ENCODE results near the gene NXPH4. TPM values are rescaled to one million over a fixed set of nuclear protein-coding genes. Genes with fewer than 3 reads are reported as not detected.

Gene NXPH4
- total and polyA plus RNA-seq, 10 of the 15 experiments (the other 5 are each of a cell fraction or from before 2014, with no cell fraction given), result 0.03 to 0.26 TPM; not detected in 8

GRCh38 chr12:57201631-57202030, 15.0 kb upstream of the NXPH4 start:
- Histone ChIP-seq H3K27ac (ENCODE audit: control insufficient read depth, insufficient read depth) (no peak overlapping the region), H3K27me3 (replicated peaks in 1 of 2; ENCODE audit: control insufficient read depth in 2 of 2, insufficient read depth in 2 of 2, low read length in 1 of 2) (no peaks in the 10 kb centered on the region), H3K9ac (ENCODE audit: control insufficient read depth, insufficient read depth, low read length) (no peak overlapping the region), H2AFZ (ENCODE audit: control insufficient read depth, low read depth, low read length) (no peak overlapping the region), H3K36me3 (ENCODE audit: control insufficient read depth in 2 of 2, insufficient read depth in 2 of 2, low read length in 1 of 2) (no peaks in the 10 kb centered on the region), H3K4me2 (ENCODE audit: control insufficient read depth, insufficient read depth) (no peak overlapping the region), H3K4me1 (ENCODE audit: control insufficient read depth, insufficient read depth, low read length) (no peaks in the 10 kb centered on the region), H3K4me3 (no peak overlapping the region), H4K20me1 (ENCODE audit: control insufficient read depth, insufficient read depth) (no peaks in the 10 kb centered on the region), H3K79me2 (ENCODE audit: control insufficient read depth, insufficient read depth, low read length) (no peaks in the 10 kb centered on the region), H3K9me3 (replicated peaks; ENCODE audit: control insufficient read depth, insufficient read depth, low read length) (no peaks in the 10 kb centered on the region)
- ChIA-PET CTCF (no interaction called here), RAD21 (ENCODE audit: unreplicated experiment) (no interaction called here), POLR2A (no interaction called here), SMC1A (ENCODE audit: uncharacterized antibody, unreplicated experiment) (no interaction called here)
- in situ Hi-C loops (cut with MboI), result no loop called here
- no peak for FAIRE-seq
- 54% methylated on average over 15 of the region's 16 CpGs for WGBS (ENCODE audit: insufficient coverage, insufficient replicate concordance, low lambda C conversion rate, missing lambda C conversion rate)
- TF ChIP-seq MEF2B (IDR thresholded peaks at IDR 0.05; ENCODE audit: partially characterized antibody, poor library complexity, severe bottlenecking) (no peak), SREBF2 (IDR thresholded peaks at IDR 0.05; ENCODE audit: low read length) (no peak)
- BruUV-seq (replicated peaks), result no TSS peak
- intact Hi-C loops (cut with micrococcal nuclease; ENCODE audit: unreplicated experiment), result no loop called here
- no peak for ATAC-seq
- DNase-seq (ENCODE audit: low read depth, low spot score), result no peak

- no peaks in the 10 kb centered on the region for H3K36me3 ChIP-seq (ENCODE audit: control insufficient read depth in 2 of 2, insufficient read depth in 2 of 2, low read length in 1 of 2)
- H2AFZ ChIP-seq (ENCODE audit: control insufficient read depth, low read depth, low read length), result no peak overlapping the region
- no peak overlapping the region for H3K9ac ChIP-seq (ENCODE audit: control insufficient read depth, insufficient read depth, low read length)
- CTCF ChIA-PET, result no interaction called here
- no peak overlapping the region for H3K27ac ChIP-seq (ENCODE audit: control insufficient read depth, insufficient read depth)
- in situ Hi-C loops (cut with MboI) (no loop called here), intact Hi-C loops (cut with micrococcal nuclease; ENCODE audit: unreplicated experiment) (no loop called here)
- SMC1A ChIA-PET (ENCODE audit: uncharacterized antibody, unreplicated experiment), result no interaction called here
- TF ChIP-seq NBN (IDR thresholded peaks at IDR 0.05) (no peak), HCFC1 (IDR thresholded peaks at IDR 0.05; ENCODE audit: low read length) (no peak)
- no TSS peak for BruUV-seq (replicated peaks)
- RAD21 ChIA-PET (ENCODE audit: unreplicated experiment), result no interaction called here
- no peaks in the 10 kb centered on the region for H4K20me1 ChIP-seq (ENCODE audit: control insufficient read depth, insufficient read depth)
- H3K4me1 ChIP-seq (ENCODE audit: control insufficient read depth, insufficient read depth, low read length), result no peaks in the 10 kb centered on the region
- H3K79me2 ChIP-seq (ENCODE audit: control insufficient read depth, insufficient read depth, low read length), result no peaks in the 10 kb centered on the region
- POLR2A ChIA-PET, result no interaction called here
- FAIRE-seq (no peak), DNase-seq (ENCODE audit: low read depth, low spot score) (no peak), ATAC-seq (no peak)
- H3K4me3 ChIP-seq, result no peak overlapping the region
- 76% methylated on average over 19 of the region's 19 CpGs for WGBS (ENCODE audit: insufficient coverage, insufficient replicate concordance, low lambda C conversion rate, missing lambda C conversion rate)
- H3K9me3 ChIP-seq (replicated peaks; ENCODE audit: control insufficient read depth, insufficient read depth, low read length), result no peaks in the 10 kb centered on the region
- H3K4me2 ChIP-seq (ENCODE audit: control insufficient read depth, insufficient read depth), result no peak overlapping the region
- H3K27me3 ChIP-seq (replicated peaks in 1 of 2; ENCODE audit: control insufficient read depth in 2 of 2, insufficient read depth in 2 of 2, low read length in 1 of 2), result no peaks in the 10 kb centered on the region
Observed at GRCh38 chr12:57202321-57202720, 14.3 kb upstream of the NXPH4 start.
